Adrenal gland (tissue), 12 donors: ENCODE results near the gene GPC1. TPM values are rescaled to one million over a fixed set of nuclear protein-coding genes. Genes with fewer than 3 reads are reported as not detected.

Experiments
- DNase-seq, 7 donors: peaks; one replicate each; pipeline ENCODE4 v3.0.0-alpha.2; 2019 to 2020
- H3K27ac ChIP-seq, 5 donors: fragments of 200-600 bp; sonication (generic) in 4 of 5; 1 replicate in 3 of 5; 2 replicates in 2 of 5; pipeline versions ENCODE4 v1.5.1 to v1.8.0; 2016 to 2020; ENCODE audit warnings: mild to moderate bottlenecking in 1 of 5
- H3K27me3 ChIP-seq: fragments of 200-600 bp; 2 replicates; pipeline ENCODE4 v1.8.0; 2021
- H3K36me3 ChIP-seq, 2 donors: fragments of 200-600 bp; replicated peaks in 1 of 2; 1 replicate in 1 of 2; 2 replicates in 1 of 2; pipeline versions ENCODE4 v1.5.1 to v1.8.0; 2018 to 2022
- H3K4me1 ChIP-seq, 2 donors: fragments of 200-600 bp; replicated peaks in 1 of 2; 1 replicate in 1 of 2; 2 replicates in 1 of 2; pipeline versions ENCODE4 v1.5.1 to v1.8.0; 2018 to 2021
- H3K4me3 ChIP-seq, 4 donors: fragments of 200-600 bp; sonication (generic) in 3 of 4; one replicate each; pipeline ENCODE4 v1.5.1; 2016 to 2018
- H3K9me3 ChIP-seq, 3 donors: fragments of 200-600 bp; sonication (generic) in 1 of 3; replicated peaks in 1 of 3; 1 replicate in 2 of 3; 2 replicates in 1 of 3; pipeline versions ENCODE4 v1.5.1 to v1.8.0; 2016 to 2021
- POLR2A ChIP-seq, 2 donors: fragments of 450-650 bp; IDR thresholded peaks; one replicate each; pipeline ENCODE4 v1.6.1; 2017; ENCODE audit warnings: antibody characterized with exemption in 2 of 2, mild to moderate bottlenecking in 2 of 2, moderate library complexity in 1 of 2
- WGBS, 4 donors: extraction: QIAGEN DNeasy Blood & Tissue Kit in 2 of 4; methylation state at CpG; one replicate each; pipeline versions ENCODE4 v1.1.5 to v1.1.7; 2013 to 2017; 5-methylcytosine and 5-hydroxymethylcytosine counted together
- intact Hi-C, 2 donors: fragments of 100-400 bp; cut with DNase I; formaldehyde crosslinking; loops; one replicate each; pipeline versions ENCODE4 v1.14.1 to v1.15.0; 2022 to 2023
- polyA plus RNA-seq, 3 donors: library from polyadenylated mRNA; stranded (reverse); fragments of 200-250 nt in 2 of 3; fragments of 350-450 nt in 1 of 3; fragmentation: Illumina TruSeq in 1 of 3; extraction: RNeasy Lipid Tissue Mini Kit (QIAGEN cat#74804) in 1 of 3; gene quantifications; one replicate each; pipeline ENCODE4 v1.2.3, GENCODE V29; 2013 to 2014
- total RNA-seq, 9 donors: library from RNA; depleted of rRNA in 4 of 9; stranded (reverse); fragments of >200 nt in 4 of 9; fragments of 120-200 nt in 1 of 9; fragmentation: NEBNext Ultra II Directional in 1 of 9; extraction: Animal tissue kit (Norgen Biotek cat#: 25700) in 1 of 9; gene quantifications; one replicate each; pipeline versions ENCODE4 v1.1.0 to v1.2.4, GENCODE V29; 2013 to 2023
- TF ChIP-seq, protein P1 (sequence below), 6 experiments: fragments of 450-650 bp in 4 of 6; fragments of 200-600 bp in 2 of 6; sonication (generic) in 1 of 6; IDR thresholded peaks; 1 replicate in 5 of 6; 2 replicates in 1 of 6; pipeline versions ENCODE4 v1.5.1 to v1.8.0; 2016 to 2021; ENCODE audit warnings: antibody characterized with exemption in 6 of 6, mild to moderate bottlenecking in 2 of 6, moderate library complexity in 1 of 6
- donor health status: healthy with polysubstance abuse.
- donor health status: Bipolar disorder and iron deficiency.
- donor health status: DM: yes; HTN: yes; CAD: no.
- donor health status: DM: no; HTN: no; CAD: no.
- donor health status: DM: no; HTN: no; CAD: no.
- donor health status: DM: yes; HTN: yes; CAD: no.

GPC1 gene
- total and polyA plus RNA-seq, 12 donors: 11.8 to 202 (median 132) TPM

DNA sequence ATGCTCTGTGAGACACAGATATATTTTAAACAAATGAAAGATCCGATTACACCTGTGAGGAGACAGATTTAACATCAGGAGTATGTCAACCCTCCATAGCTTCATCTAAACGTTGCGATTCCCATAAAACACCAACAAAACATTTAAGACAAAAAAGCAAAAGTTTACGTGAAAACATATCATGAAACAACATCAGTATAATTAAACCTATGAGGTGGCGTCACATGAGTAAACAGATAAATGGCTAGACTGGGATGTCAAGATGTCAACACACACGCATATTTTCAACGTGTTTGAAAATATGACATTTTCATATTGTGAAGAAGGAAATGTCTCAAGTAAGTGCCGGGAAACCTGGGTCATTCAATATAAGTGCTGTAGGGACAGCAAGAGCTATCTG is 25.5 kb upstream of the GPC1 start:
- no peaks in the 10 kb centered on the region for H3K36me3 ChIP-seq
- no peak overlapping the region for H3K27ac ChIP-seq
- H3K27me3 ChIP-seq: no peaks in the 10 kb centered on the region
- intact Hi-C loops: no loop called here
- H3K4me1 ChIP-seq: no peaks in the 10 kb centered on the region
- no peaks in the 10 kb centered on the region for H3K9me3 ChIP-seq
- DNase-seq: no peak
- TF ChIP-seq POLR2A (IDR thresholded peaks at IDR 0.05): no peak
- TF ChIP-seq, protein P1, sequence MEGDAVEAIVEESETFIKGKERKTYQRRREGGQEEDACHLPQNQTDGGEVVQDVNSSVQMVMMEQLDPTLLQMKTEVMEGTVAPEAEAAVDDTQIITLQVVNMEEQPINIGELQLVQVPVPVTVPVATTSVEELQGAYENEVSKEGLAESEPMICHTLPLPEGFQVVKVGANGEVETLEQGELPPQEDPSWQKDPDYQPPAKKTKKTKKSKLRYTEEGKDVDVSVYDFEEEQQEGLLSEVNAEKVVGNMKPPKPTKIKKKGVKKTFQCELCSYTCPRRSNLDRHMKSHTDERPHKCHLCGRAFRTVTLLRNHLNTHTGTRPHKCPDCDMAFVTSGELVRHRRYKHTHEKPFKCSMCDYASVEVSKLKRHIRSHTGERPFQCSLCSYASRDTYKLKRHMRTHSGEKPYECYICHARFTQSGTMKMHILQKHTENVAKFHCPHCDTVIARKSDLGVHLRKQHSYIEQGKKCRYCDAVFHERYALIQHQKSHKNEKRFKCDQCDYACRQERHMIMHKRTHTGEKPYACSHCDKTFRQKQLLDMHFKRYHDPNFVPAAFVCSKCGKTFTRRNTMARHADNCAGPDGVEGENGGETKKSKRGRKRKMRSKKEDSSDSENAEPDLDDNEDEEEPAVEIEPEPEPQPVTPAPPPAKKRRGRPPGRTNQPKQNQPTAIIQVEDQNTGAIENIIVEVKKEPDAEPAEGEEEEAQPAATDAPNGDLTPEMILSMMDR (IDR thresholded peaks at IDR 0.05): no peak
- no peak overlapping the region for H3K4me3 ChIP-seq
- 86 to 89% (median 87%) methylated on average over 8 of the region's 8 CpGs for WGBS, 4 donors

DNA sequence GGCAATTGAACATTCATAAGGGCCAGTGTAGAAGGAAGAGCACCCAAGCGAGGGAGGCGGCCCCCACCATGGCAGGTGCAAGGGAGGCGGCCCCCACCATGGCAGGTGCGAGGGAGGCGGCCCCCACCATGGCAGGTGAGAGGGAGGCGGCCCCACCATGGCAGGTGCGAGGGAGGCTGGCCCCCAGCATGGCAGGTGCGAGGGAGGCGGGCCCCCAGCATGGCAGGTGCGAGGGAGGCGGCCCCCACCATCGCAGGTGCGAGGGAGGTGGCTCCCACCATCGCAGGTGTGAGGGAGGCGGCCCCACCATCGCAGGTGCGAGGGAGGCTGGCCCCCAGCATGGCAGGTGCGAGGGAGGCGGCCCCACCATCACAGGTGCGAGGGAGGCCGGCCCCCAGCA is 24.7 kb upstream of the GPC1 start:
- H3K4me3 ChIP-seq: no peak overlapping the region
- DNase-seq: peak in 1 of 7 donors; percentile 2
- no peaks in the 10 kb centered on the region for H3K27me3 ChIP-seq
- no peak overlapping the region for H3K27ac ChIP-seq
- 78 to 89% (median 83%) methylated on average over 13 to 21 of the region's 21 CpGs for WGBS, 4 donors
- H3K36me3 ChIP-seq: no peaks in the 10 kb centered on the region
- peaks cover 0 to 4% (median 0%) of the 10 kb centered on the region in 3 donors for H3K9me3 ChIP-seq
- intact Hi-C loops: no loop called here
- H3K4me1 ChIP-seq: no peaks in the 10 kb centered on the region
- TF ChIP-seq POLR2A (IDR thresholded peaks at IDR 0.05): no peak
- TF ChIP-seq, protein P1 (IDR thresholded peaks at IDR 0.05): no peak

DNA sequence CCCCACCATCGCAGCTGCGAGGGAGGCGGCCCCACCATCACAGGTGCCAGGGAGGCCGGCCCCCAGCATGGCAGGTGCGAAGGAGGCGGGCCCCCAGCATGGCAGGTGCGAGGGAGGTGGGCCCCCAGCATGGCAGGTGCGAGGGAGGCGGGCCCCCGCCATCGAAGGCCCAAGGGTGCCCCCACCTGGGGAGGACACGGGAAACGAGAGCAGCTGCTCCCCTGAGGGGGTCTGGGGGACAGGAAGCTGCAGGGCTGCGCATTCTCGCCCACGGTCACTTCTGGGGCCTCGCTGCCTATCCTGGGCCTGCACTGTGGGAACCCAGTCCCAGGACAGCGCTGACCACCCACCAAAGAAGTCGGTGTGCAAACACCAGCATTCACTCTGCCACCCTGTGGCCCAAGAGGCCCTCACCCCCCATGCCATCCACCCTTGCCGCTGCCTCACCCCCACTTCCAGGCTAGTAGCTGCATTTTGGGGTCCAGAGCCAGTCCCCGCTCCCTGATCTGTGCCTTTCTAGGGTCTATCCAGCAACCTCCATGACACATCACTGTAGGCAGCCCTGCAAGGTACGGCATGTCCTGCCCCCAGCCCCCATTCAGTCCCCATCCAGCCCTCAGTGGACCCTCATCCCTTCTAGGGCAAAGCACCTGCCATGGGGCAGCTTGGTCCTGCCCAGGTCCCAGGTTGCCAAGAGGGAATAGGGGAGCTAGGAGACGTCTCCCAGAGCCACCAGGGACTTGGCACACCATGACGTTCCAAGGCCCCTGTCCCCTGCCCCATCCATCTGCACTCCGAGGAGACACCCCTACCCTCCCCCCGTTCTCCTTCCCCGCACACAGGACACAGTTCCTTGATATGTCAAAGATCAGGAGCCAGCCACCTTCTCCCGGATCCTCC is 24.0 kb upstream of the GPC1 start:
- H3K9me3 ChIP-seq: peaks cover 0 to 4% (median 0%) of the 10 kb centered on the region in 3 donors
- no peaks in the 10 kb centered on the region for H3K27me3 ChIP-seq
- no peaks in the 10 kb centered on the region for H3K4me1 ChIP-seq
- no peak overlapping the region for H3K4me3 ChIP-seq
- intact Hi-C loops: no loop called here
- no peaks in the 10 kb centered on the region for H3K36me3 ChIP-seq
- WGBS, 4 donors: 83 to 90% (median 85%) methylated on average over 20 to 28 of the region's 28 CpGs
- peak in 2 of 7 donors; percentile 9 to 13 for DNase-seq
- no peak for TF ChIP-seq POLR2A (IDR thresholded peaks at IDR 0.05)
- TF ChIP-seq, protein P1 (IDR thresholded peaks at IDR 0.05): no peak
- no peak overlapping the region for H3K27ac ChIP-seq

DNA sequence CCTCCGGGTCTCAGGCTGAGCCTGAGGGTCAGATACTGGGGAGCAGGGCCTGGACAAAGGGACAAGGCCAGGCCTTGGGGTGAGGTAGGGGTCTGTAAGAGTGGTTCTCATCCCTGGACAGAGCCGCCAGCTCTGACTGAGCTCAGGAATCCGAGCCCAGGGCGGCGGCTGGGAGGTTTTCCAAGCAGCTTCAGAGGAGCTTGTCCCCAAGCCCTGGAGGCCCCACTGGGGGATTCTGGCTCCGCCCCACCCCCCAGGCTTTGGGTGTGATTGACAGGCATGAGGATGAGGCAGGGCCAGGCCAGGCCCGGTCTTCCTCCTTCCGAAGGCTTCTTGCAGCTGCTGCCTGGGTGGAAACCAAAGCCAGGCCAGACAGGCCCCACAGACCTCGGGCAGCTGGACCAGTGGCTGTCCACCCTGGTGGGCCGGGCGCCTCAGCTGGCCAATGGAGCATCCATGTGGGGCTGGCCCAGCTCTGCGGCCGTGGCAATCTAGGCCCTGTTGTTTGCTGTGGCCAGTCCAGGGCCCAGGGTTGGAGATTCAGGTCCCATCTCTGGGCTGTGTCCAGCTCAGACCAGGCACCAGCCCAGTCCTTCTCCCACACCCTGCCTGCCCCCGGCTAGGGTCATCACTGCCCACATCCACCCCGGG is 23.1 kb upstream of the GPC1 start:
- no peak overlapping the region for H3K4me3 ChIP-seq
- peak in 2 of 7 donors; percentile 11 to 16 for DNase-seq
- TF ChIP-seq, protein P1 (IDR thresholded peaks at IDR 0.05): no peak
- no peak for TF ChIP-seq POLR2A (IDR thresholded peaks at IDR 0.05)
- H3K4me1 ChIP-seq: no peaks in the 10 kb centered on the region
- H3K9me3 ChIP-seq: peaks cover 0 to 4% (median 0%) of the 10 kb centered on the region in 3 donors
- WGBS, 4 donors: 68 to 85% (median 80%) methylated on average over 8 to 15 of the region's 15 CpGs
- H3K27ac ChIP-seq: no peak overlapping the region
- H3K27me3 ChIP-seq: no peaks in the 10 kb centered on the region
- intact Hi-C loops: no loop called here
- H3K36me3 ChIP-seq: no peaks in the 10 kb centered on the region
